Measurements from ENCODE around the gene PTDSS2. TPM values are rescaled to one million over a fixed set of nuclear protein-coding genes. Genes with fewer than 3 reads are reported as not detected.

The PTDSS2 gene
- total and polyA plus RNA-seq, 2 of the 4 experiments (the other 2 are of a cell fraction) = 23.5 to 26.6 TPM

DNA sequence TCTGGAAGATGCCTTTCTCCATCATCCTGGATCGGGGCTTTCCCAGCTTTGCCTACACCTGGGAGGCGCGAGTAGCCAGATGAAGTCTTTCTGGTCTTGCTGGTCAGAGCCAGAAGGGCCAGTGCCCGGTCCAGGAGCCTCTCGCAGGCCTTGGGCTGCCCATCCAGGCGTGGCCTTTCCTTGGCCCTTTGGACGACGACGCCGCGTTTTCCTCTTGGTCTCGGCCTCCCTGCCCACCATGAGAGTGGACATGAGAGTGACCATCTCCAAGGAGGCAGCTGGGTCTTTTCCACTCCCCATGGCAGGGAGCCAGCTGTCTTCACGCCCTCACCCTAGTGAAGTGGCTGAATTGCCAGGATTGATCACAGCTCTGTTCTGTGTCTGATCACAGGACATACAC is 3.5 kb downstream of the PTDSS2 start:
- H4K91ac ChIP-seq (ENCODE audit: insufficient read depth, low read depth, low read length) = no peak overlapping the region
- H3K4ac ChIP-seq (ENCODE audit: low read depth, low read length) = no peak overlapping the region
- H3K4me3 ChIP-seq (ENCODE audit: insufficient read depth, low read depth, low read length) = no peak overlapping the region
- no peak overlapping the region for H4K8ac ChIP-seq (ENCODE audit: low read depth in 2 of 2, low read length in 2 of 2)
- H3K14ac ChIP-seq (replicated peaks; ENCODE audit: low read depth, low read length) = no peak overlapping the region
- H2AFZ ChIP-seq (replicated peaks; ENCODE audit: low read length, poor library complexity) = no peak overlapping the region
- CTCF ChIA-PET = no interaction called here
- dilution Hi-C loops (cut with HindIII; ENCODE audit: low sequenced_read_pairs, unreplicated experiment) (no loop called here), intact Hi-C loops (cut with micrococcal nuclease) (no loop called here), in situ Hi-C loops (cut with MboI; ENCODE audit: low sequenced_read_pairs) (loop anchor here (10.0 kb wide), 1 partner anchor 149 kb away; the partner anchor contains the start of gene IFITM2)
- peaks cover 6% of the 10 kb centered on the region for H3K4me1 ChIP-seq (ENCODE audit: control insufficient read depth, insufficient read depth, low read length)
- H2AK5ac ChIP-seq (ENCODE audit: low read depth, low read length) = no peak overlapping the region
- WGBS, 2 experiments (ENCODE audit: extremely low coverage in 2 of 2, insufficient read length in 1 of 2) = 100% methylated on average over 1 of the region's 13 CpGs; no CpG with 5 or more reads in 1 of the 2 experiments
- no peak for DNase-seq
- H2BK120ac ChIP-seq (ENCODE audit: low read depth, low read length) = no peak overlapping the region
- TF ChIP-seq SMC3 (IDR thresholded peaks at IDR 0.05; ENCODE audit: low read depth, low read length) (no peak), MXI1 (IDR thresholded peaks at IDR 0.05; ENCODE audit: borderline replicate concordance, low read depth, low read length) (no peak), MAFK (IDR thresholded peaks at IDR 0.05; ENCODE audit: low read depth, low read length) (no peak), POLR2A (IDR thresholded peaks at IDR 0.05; ENCODE audit: low read depth, low read length) (no peak), NFE2L2 (IDR thresholded peaks at IDR 0.05; ENCODE audit: low read depth, low read length) (no peak), CEBPB (IDR thresholded peaks at IDR 0.05; ENCODE audit: low read depth, low read length) (no peak), RAD21 (IDR thresholded peaks at IDR 0.05; ENCODE audit: low read length) (no peak), CHD1 (IDR thresholded peaks at IDR 0.05; ENCODE audit: low read depth, low read length) (no peak), RCOR1 (IDR thresholded peaks at IDR 0.05; ENCODE audit: insufficient replicate concordance, low read length) (no peak), BHLHE40 (IDR thresholded peaks at IDR 0.05; ENCODE audit: low read depth, low read length) (no peak), RFX5 (IDR thresholded peaks at IDR 0.05; ENCODE audit: low read depth, low read length) (no peak), MAZ (IDR thresholded peaks at IDR 0.05; ENCODE audit: borderline replicate concordance, low read depth, low read length) (no peak), FOS (IDR thresholded peaks at IDR 0.05; ENCODE audit: low read depth, low read length) (no peak)
- TF ChIP-seq, protein P1, sequence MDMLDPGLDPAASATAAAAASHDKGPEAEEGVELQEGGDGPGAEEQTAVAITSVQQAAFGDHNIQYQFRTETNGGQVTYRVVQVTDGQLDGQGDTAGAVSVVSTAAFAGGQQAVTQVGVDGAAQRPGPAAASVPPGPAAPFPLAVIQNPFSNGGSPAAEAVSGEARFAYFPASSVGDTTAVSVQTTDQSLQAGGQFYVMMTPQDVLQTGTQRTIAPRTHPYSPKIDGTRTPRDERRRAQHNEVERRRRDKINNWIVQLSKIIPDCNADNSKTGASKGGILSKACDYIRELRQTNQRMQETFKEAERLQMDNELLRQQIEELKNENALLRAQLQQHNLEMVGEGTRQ (IDR thresholded peaks at IDR 0.05; ENCODE audit: low read depth, low read length) = no peak
- TF ChIP-seq, protein P2, sequence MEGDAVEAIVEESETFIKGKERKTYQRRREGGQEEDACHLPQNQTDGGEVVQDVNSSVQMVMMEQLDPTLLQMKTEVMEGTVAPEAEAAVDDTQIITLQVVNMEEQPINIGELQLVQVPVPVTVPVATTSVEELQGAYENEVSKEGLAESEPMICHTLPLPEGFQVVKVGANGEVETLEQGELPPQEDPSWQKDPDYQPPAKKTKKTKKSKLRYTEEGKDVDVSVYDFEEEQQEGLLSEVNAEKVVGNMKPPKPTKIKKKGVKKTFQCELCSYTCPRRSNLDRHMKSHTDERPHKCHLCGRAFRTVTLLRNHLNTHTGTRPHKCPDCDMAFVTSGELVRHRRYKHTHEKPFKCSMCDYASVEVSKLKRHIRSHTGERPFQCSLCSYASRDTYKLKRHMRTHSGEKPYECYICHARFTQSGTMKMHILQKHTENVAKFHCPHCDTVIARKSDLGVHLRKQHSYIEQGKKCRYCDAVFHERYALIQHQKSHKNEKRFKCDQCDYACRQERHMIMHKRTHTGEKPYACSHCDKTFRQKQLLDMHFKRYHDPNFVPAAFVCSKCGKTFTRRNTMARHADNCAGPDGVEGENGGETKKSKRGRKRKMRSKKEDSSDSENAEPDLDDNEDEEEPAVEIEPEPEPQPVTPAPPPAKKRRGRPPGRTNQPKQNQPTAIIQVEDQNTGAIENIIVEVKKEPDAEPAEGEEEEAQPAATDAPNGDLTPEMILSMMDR (conservative IDR thresholded peaks at IDR 0.05; ENCODE audit: low read depth, low read length) = no peak
- TF ChIP-seq, protein P3, sequence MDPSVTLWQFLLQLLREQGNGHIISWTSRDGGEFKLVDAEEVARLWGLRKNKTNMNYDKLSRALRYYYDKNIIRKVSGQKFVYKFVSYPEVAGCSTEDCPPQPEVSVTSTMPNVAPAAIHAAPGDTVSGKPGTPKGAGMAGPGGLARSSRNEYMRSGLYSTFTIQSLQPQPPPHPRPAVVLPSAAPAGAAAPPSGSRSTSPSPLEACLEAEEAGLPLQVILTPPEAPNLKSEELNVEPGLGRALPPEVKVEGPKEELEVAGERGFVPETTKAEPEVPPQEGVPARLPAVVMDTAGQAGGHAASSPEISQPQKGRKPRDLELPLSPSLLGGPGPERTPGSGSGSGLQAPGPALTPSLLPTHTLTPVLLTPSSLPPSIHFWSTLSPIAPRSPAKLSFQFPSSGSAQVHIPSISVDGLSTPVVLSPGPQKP (IDR thresholded peaks at IDR 0.05; ENCODE audit: borderline replicate concordance, low read depth, low read length) = no peak
- no peak overlapping the region for H3K18ac ChIP-seq (ENCODE audit: low read depth, low read length)
- no peaks in the 10 kb centered on the region for H3K27me3 ChIP-seq (ENCODE audit: control insufficient read depth, insufficient read depth, low read length)
- H4K20me1 ChIP-seq (ENCODE audit: insufficient read depth, low read length) = peaks cover 33% of the 10 kb centered on the region
- H3K9me3 ChIP-seq (ENCODE audit: control insufficient read depth, insufficient read depth, low read length) = no peaks in the 10 kb centered on the region
- no peak overlapping the region for H3K27ac ChIP-seq (ENCODE audit: insufficient read depth, low read length)
- no peak overlapping the region for H3K9ac ChIP-seq (ENCODE audit: low read depth, low read length)
- H3K23ac ChIP-seq (ENCODE audit: low read depth, low read length) = no peak overlapping the region
- no peak for ATAC-seq (ENCODE audit: low read depth)
- H2BK20ac ChIP-seq (ENCODE audit: low read depth, low read length) = no peak overlapping the region
- POLR2A ChIA-PET (ENCODE audit: unreplicated experiment) = interaction anchor here (0.6 kb wide), 1 partner anchor 63 kb away, joined by 10 read pairs; no protein-coding TSS in a partner anchor
- peaks cover 12 to 77% of the 10 kb centered on the region in 2 experiments for H3K79me1 ChIP-seq (ENCODE audit: low read depth in 1 of 2, low read length in 2 of 2)
- no peak overlapping the region for H3K56ac ChIP-seq (ENCODE audit: extremely low read depth, insufficient read depth, low read length)
- no peak overlapping the region for H2AK9ac ChIP-seq (replicated peaks; ENCODE audit: low read depth, low read length, poor library complexity)
- H2BK5ac ChIP-seq (ENCODE audit: low read depth, low read length, poor library complexity, severe bottlenecking) = no peak overlapping the region
- H2BK15ac ChIP-seq (ENCODE audit: low read depth, low read length) = no peak overlapping the region
- BruUV-seq (replicated peaks) = no TSS peak
- no peak overlapping the region for H3K4me2 ChIP-seq (ENCODE audit: low read depth, low read length)
- H4K5ac ChIP-seq (ENCODE audit: low read depth, low read length) = no peak overlapping the region
- H3K9me1 ChIP-seq (ENCODE audit: insufficient read depth, low read length) = 0 out of 2 replicates have a peak, but pooled peaks cover 4% of the 10 kb centered on the region
- H3K36me3 ChIP-seq (ENCODE audit: control insufficient read depth, insufficient read depth, low read length) = peaks cover 23% of the 10 kb centered on the region
